TTC549 (cell line): ENCODE measurements around the gene TNFRSF4.

Source experiments
- FAIRE-seq: peaks from 2 replicates; lab custom pipeline; 2012; peaks lifted over from hg19 to GRCh38; lab: Jason Lieb, UNC

The TNFRSF4 gene

DNA sequence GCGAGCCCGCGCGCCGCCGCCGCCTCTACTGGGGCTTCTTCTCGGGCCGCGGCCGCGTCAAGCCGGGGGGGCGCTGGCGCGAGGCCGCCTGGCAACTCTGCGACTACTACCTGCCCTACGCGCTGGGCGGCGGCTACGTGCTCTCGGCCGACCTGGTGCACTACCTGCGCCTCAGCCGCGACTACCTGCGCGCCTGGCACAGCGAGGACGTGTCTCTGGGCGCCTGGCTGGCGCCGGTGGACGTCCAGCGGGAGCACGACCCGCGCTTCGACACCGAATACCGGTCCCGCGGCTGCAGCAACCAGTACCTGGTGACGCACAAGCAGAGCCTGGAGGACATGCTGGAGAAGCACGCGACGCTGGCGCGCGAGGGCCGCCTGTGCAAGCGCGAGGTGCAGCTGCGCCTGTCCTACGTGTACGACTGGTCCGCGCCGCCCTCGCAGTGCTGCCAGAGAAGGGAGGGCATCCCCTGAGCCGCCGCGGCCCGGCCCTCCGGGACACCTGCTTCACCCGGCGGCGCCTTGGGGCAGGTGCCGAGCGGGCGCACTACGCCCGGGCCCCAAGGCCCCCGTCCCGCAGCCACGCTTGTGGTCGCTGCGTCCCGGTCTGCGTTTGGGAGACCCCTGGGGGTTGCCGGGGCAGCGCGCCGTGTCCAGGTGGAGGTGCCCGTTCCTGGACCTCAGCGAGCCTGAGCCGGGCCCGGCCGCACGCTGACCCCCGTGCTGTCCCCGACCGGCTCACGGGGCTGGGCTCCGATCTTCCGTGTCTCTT is 19.0 kb upstream of the TNFRSF4 start:
- FAIRE-seq, result no peak

DNA sequence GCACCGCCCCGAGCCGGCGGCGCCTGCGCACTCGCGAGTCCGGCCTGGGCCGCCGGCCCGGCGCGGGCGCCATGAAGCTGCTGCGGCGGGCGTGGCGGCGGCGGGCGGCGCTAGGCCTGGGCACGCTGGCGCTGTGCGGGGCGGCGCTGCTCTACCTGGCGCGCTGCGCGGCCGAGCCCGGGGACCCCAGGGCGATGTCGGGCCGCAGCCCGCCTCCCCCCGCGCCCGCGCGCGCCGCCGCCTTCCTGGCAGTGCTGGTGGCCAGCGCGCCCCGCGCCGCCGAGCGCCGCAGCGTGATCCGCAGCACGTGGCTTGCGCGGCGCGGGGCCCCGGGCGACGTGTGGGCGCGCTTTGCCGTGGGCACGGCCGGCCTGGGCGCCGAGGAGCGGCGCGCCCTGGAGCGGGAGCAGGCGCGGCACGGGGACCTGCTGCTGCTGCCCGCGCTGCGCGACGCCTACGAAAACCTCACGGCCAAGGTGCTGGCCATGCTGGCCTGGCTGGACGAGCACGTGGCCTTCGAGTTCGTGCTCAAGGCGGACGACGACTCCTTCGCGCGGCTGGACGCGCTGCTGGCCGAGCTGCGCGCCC is 18.3 kb upstream of the TNFRSF4 start, which contains the start of gene B3GALT6:
TSS of gene B3GALT6 (plus strand) at position 30 of the 588 bp plus-strand sequence. CDS start at position 72, 42 bp downstream.
- no peak for FAIRE-seq

DNA sequence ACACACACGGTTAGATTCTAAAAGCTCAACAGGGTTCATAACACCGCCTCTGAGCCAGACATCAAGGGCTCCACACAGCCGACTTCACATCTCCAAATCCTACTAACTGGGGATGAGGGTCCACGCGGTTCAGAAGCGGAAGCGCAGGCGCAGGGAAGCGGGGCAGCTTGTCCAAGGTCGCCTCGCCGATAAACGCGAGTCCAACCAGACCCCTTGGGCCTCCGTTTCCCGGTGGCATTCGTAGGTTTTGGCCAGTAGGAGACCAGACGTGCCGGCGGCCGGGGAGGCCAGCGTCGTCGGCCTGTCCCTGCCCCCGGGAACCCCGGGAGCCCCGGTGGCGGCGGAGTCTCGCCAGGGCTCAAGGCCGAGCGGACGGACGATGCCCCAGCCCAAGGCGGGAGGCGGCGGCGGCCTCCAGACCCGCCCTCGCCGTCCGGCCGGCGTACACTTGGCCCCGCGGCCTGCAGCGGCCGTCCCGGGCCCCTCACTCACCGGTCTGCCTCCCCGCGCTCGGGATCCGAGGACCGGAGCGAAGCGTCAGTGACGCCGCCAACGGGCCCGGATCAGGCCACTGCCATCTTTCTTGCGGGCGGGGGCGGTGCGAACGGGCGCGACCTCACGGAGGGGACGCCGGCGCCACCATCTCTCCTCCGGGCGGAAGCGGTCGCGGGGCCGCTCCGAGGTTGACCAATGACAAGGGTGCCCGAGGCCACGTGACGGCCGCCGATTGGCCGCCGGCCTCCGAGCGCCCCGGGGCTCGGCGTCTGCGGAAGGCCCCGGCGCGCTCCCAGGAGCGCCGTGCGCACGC is 17.7 kb upstream of the TNFRSF4 start, which contains the start of gene SDF4:
TSS of gene SDF4 (minus strand) at position 602 of the 808 bp plus-strand sequence. CDS start 3,229 bp downstream, outside the sequence.
- FAIRE-seq, result no peak

DNA sequence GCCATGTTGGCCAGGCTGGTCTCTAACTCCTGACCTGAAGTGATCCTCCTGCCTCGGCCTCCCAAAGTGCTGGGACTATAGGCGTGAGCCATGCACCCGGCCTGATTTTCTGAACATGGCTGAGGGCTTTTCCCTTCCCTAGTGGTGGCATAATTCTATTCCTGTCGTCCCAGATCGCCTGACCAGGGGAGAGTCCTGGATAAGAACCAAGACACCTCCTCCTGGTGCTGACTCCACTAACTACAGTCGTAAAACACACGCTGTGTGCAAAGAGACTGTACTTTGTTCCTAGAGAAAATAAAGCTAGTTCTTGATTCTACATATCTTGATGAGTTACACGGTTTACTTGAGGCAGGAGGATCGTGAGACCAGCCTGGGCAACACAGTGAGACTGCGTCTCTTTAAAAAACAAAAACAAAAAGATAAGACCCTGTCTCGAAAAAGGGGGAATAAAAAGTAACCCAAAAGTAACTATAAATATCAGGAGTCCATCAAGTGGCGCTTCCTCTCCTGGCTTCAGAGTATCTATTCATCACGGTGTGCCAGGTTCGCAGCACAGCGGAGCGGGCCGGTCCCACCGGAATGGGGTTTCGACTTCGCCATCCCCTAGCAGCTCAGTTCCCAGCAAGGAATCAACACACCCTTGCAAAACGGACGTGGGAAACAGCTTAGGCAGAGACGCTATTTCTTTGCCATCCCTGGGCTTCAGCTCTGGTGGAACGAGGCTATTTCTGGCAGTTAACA is 16.9 kb upstream of the TNFRSF4 start:
- FAIRE-seq, result no peak

DNA sequence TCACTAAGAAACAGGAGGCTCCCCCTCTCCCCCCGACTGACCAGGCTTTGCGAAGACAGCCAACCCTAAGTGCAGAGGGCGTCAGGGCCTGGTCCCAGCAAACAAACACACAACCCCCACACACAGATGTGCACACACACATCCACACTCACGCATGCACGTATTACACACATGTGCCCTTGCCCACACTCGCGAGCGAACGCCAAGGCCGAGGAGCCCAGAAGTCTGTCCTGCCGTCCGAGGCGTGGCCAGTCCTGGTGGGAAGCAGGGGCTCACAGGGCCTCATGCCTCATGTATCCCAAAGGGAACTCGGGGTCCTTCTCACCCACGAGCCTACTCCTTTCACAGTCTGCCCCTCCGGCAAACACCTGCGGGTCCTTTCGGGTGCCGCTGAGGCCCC is 15.8 kb upstream of the TNFRSF4 start:
- FAIRE-seq, result no peak

DNA sequence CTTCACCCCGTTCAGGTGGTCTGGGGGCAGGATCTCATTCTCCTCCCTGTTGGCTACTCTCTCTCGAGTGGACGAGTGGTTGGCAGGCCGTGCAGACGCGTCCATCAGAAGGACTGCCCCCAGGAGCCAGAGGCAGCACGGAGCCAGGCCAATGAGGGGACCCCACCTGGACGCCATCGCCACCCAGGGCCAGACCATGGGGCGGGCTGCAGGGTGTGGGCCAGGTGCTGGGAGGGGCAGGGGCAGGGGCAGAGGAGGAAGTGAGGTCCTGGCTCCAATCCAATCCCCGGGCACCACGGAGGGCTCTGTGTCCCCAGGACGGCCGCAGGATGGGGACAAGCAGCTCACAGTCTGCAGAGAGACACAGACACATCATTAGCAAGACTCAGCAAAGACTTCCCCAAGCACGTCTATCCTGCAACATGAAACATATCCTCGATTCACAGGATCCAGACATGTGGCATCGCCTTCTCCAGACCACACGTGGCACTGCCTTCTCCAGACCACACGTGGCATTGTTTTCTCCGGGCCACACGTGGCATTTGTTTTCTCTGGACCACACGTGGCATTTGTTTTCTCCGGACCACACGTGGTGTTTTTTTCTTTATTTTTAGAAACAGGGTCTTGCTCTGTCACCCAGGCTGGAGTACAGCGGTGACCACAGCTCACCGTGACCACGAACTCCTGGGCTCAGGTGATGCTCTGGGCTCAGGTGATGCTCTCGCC is 14.8 kb upstream of the TNFRSF4 start:
- no peak for FAIRE-seq

DNA sequence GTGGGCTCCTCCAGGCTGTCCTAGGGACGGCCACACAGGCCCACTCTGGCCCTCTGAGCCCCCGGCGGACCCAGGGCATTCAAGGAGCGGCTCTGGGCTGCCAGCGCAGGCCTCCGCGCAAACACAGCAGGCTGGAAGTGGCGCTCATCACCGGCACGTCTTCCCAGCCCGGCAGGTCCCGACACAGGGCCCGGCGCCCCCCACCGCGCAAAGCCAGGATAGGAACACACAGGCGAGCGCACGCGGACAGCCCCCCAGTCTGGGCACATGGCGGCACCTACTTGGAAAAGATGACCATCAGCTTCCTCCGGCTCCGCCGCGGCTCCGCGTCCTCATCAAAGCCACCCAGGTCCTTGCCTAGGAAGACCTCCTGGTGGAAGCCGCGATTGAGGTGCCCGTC is 14.2 kb upstream of the TNFRSF4 start:
- FAIRE-seq, result no peak

DNA sequence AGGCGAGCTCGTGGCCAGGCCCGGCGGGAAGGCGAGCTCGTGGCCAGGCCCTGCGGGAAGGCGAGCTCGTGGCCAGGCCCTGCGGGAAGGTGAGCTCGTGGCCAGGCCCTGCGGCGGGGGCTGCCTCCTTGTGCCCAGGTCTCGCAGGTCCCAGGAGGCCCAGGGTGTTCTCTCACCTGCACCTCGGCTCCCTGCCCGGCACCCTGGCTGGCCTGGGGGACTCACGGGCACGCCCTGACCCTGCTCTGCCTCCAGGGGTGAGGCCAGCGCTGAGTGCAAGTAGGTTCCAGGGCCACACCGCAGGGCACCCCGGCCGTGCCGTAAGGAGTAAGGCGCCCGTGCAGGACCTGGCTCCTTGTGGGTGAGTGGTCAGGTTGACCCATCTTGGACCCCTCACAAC is 13.4 kb upstream of the TNFRSF4 start:
- no peak for FAIRE-seq

DNA sequence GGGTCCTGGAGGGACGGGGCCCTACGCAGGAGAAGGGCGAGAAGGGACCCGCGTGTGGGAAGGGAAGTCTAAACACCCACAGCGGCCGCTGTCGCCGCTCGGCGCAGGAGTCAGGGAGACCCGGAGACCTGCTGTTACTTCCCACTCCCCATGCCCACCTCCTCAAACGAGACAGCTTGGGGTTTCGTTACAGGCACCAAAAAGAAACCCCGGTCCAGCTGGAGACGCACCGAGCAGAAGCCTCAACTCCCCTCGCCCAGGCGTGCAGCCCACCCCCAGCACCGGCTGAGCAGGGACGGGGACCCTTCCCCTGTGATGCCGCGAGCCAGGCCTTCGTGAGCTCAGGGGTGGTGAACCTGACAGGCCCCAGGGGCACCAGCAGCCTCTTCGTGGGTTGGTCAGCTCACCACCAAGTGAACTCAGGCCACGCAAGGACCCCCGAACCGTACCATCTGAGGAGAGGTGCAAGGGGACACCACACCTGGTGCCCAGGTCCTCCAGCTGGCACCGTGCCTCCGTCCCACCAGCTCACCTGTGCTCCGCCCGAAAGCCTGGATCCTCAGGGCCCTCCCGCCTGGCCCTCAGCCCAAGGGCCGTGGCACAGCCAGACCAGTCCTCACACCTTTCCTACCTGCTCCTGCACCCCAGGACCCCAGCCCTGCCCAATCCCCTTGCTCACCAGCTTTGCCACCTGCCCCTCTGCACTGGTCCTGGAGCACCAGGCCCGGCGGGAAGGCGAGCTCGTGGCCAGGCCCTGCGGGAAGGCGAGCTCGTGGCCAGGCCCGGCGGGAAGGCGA is 12.8 kb upstream of the TNFRSF4 start:
- FAIRE-seq, result no peak

DNA sequence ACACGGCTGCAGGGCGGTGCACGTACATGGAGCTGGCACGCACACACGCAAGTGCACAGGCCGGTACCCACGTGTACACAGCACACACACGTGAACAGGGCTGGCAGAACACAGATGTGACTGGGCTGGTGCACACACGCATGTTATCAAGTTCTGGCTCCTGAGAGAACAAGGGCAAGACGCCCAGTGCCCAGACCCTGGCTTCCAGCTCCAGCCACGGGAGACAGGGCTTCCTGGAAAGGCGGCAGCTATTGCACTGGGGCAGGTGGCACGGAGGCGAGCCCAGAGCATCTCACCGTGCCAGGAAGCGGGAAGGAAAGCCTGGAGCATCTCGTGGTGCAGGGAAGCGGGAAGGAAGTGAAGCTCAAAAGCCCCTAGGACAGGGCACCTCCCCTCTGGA is 12.0 kb upstream of the TNFRSF4 start:
- FAIRE-seq, result no peak

DNA sequence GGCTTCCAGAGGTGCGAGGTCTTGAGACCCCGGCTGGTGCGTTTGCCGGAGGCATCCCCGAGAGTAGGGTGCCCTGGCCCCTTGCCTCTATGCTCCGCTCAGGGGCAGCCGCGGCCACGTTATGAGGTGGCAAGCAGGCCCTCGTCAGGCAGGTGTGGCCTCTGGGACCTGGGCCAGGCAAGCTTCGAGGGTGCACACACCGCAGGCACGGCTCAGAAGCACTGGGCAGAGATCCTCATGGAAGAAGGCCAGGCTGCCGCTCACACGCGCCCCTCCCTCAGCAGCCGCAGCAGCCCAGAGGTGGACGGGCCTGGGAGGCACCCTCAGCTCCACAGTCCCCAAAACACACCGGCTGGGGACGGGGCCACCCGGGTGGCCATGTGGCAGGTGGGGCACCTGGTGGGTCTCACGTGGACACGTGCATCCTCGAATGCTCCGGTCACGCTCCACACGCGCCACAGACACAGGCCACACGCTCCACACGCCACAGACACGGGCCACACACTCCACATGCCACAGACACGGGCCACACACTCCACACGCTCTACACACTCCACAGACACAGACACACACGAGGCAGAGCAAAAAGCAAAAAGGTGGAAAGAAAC is 11.4 kb upstream of the TNFRSF4 start:
- FAIRE-seq, result no peak

DNA sequence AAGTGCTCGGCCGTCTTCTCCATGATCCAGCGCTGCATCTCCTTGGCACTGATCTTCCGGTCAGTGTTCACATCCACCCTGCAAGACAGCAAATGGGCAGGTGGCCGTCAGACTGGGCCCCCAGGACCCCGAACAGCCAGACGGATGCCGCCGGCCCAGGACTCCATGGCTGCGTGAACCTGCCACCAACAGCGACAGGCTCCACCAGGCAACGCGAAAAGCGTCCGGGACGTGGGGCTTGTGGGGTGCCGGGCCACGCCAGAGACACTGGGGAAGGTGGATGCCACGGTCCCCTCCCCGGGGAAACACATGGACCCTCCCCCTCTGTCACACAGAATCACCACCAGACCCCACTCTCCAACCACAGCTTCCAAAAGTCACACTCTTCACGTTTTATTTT is 9.9 kb upstream of the TNFRSF4 start:
- no peak for FAIRE-seq

DNA sequence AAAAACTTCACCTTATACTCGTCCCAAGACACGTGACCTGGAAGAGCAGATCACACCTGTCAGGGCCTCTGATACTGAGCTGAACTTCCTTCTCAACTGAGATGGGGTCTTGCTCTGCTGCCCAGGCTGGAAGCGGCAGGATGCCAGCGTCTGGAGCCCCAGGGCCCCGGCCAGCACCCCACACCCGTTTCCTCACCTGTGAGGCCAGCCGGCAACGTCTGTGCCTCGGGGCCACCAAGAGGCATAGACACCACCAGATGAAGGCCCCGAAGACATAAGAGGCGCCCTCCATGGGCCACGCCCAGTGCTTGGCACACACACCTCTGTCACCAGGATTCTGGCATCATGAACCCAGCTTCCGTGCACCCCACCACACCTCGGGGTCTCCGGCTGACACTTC is 9.4 kb upstream of the TNFRSF4 start:
- no peak for FAIRE-seq

DNA sequence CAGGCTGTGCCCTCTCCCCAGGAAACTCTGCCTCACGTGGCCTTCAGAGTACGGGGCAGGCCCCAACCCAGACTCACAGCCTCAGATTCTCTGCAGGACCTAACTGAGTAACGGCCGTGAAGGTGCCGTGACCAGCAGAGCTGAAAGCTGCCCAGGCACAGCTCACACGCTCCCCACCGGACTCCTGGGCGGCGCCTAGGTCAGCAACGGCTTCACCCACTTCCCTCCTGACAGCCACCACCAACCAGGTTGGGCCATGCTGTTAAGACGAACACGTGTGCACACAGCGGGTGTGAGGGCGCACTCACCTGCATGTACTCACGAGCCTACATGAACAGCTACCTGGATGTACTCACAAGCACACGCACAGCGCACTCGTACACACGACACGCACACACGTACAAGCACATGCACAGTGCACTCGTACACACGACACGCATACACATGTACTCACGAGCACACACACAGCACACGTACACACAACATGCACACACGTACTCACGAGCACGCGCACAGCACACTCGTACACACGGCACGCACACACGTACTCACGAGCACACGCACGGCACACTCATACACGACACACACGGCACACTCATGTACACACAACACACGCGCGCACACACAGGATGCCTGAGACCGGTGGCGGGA is 8.7 kb upstream of the TNFRSF4 start:
- FAIRE-seq, result no peak

DNA sequence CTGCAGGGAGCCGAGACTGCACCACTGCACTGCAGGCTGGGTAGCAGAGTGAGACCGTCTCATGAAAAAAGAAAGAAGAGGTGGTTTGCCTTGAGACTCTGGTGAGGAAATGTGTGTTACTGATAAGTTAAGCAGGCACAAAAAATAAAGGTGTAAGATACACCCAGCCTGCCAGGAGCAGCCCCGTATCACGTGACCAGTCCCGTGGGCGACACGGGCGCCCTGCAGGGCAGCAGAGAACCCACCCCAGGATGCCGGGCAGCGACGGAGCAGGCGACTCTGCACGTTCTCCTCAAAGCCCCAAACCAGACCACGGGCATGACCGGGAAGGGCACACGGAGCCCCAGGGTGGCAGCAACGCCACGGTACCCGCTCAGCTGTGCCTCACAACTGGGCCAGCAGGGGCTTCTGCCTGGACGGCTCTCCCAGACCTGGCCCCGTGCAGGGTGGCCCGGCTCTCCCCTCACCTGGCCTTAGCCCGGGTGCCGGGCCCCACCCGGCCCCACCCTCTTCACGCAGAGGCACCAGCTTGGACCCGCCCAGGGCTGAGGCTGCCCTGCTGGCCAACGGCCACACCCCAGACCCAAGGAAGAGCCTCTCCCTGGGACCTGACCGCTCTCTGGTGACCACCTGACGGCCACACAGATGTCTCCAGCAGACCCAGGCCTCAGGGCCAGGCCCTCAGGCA is 8.1 kb upstream of the TNFRSF4 start:
- no peak for FAIRE-seq

DNA sequence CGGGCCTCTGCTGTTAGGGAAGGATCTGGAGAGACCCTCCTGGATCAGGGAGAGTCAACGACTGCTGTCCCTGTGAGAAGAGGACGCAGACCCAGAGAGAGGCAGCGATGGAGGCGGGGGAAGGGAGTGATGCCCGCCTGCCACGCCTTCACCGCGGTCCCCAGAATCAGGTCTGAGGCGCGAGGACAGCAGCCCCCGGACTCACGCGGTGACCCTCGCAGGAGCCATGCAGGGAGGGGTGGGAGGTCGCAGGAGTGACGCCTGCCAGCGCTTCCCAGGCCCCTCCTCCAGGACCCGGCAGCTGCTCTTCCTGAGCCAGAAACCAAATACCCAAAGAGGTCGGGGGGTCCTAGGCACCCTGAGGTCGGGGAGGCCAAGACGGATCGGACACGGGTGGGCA is 6.2 kb upstream of the TNFRSF4 start:
- FAIRE-seq, result no peak

DNA sequence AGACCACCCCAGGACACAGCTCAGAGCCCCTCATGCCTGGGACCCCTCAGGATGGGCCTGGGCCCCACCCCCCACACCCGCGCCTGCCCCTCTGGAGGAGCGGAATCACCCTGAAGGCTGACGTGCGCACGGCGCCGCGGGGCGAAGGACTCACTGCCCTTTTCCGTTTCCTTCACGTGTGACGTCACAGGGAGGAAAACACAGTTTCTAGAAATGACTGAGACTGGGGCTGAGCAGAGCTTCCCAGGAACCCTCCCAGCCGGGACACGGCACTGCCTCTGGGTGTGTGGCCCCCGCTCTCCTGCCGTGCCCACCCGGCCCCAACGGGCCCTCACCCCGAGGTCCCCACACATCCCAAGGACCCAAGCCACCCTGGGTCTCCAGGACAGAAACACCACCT is 5.4 kb upstream of the TNFRSF4 start:
- no peak for FAIRE-seq

DNA sequence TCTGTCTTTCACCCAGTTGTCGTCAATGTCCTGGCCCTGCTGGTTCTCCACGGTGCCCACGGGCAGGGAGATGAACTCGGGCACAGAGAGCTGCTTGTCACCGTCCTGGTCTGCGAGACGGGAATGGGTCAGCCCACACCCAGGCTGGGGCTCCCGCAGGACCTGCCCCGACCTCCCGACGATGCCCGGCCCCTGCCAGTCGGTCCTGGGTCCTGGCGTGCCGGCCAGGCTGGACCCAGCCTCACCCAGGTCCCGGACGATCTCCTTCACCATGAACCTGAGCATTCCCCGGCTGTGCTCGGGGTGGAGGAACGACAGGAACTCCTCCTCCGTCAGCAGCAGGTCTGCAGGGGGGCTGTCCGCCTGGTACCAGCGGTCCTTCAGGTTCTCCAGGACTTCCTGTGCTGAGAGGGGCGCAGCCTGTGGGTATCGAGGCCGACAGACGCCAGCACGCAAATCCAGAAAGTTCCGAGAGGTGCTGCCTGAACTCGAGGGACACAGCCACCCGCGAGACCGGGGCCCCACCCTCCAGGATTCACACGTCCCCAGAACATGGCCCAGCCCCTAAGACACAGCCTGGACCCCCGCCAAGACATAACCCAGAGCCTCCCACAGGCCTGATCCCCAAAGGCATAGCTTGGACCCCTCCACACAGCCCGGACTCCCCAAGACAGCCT is 4.7 kb upstream of the TNFRSF4 start:
- no peak for FAIRE-seq
